Testis (tissue), 3 donors: ENCODE results near the gene AGBL2. TPM values are rescaled to one million over a fixed set of nuclear protein-coding genes. Genes with fewer than 3 reads are reported as not detected.

Source experiments
- DNase-seq: peaks from one replicate; pipeline ENCODE4 v3.0.0-alpha.2; 2019
- H3K27ac ChIP-seq, 2 donors: fragments of 200-600 bp; sonication (generic); one replicate each; pipeline ENCODE4 v1.5.1; 2019
- H3K27me3 ChIP-seq: fragments of 200-600 bp; sonication (generic); one replicate; pipeline ENCODE4 v1.5.1; 2019
- H3K36me3 ChIP-seq: fragments of 200-600 bp; sonication (generic); one replicate; pipeline ENCODE4 v1.5.1; 2017; ENCODE audit warnings: low read depth; ENCODE audit errors: missing control alignments
- H3K4me1 ChIP-seq: fragments of 200-600 bp; sonication (generic); one replicate; pipeline ENCODE4 v1.5.1; 2019
- H3K4me3 ChIP-seq, 2 donors: fragments of 200-600 bp; sonication (generic); one replicate each; pipeline ENCODE4 v1.5.1; 2017 to 2019
- H3K9me3 ChIP-seq: fragments of 200-600 bp; sonication (generic); one replicate; pipeline ENCODE4 v1.5.1; 2017
- POLR2A ChIP-seq: fragments of 450-650 bp; IDR thresholded peaks from one replicate; pipeline ENCODE4 v1.6.1; 2017; ENCODE audit warnings: antibody characterized with exemption, mild to moderate bottlenecking, moderate library complexity
- WGBS, 2 donors: methylation state at CpG; one replicate each; pipeline ENCODE4 v1.1.5; 2018; 5-methylcytosine and 5-hydroxymethylcytosine counted together
- intact Hi-C: fragments of 100-400 bp; cut with DNase I; formaldehyde crosslinking; loops from one replicate; pipeline ENCODE4 v1.15.1; 2023; ENCODE audit warnings: low total_unique reads
- polyA plus RNA-seq: library from polyadenylated mRNA; stranded (reverse); fragments of 350-450 nt; fragmentation: Illumina TruSeq; extraction: RNeasy Lipid Tissue Mini Kit (QIAGEN cat#74804); gene quantifications from one replicate; pipeline ENCODE4 v1.2.3, GENCODE V29; 2014; ENCODE audit warnings: low read depth, low replicate concordance; ENCODE audit not compliant: insufficient read depth
- total RNA-seq, 2 donors: library from RNA; depleted of rRNA; stranded (reverse); fragments of >200 nt; gene quantifications; one replicate each; pipeline ENCODE4 v1.2.3, GENCODE V29; 2016
- TF ChIP-seq, protein P1 (sequence below), 3 experiments: fragments of 450-650 bp in 2 of 3; fragments of 200-600 bp in 1 of 3; sonication (generic) in 1 of 3; IDR thresholded peaks; one replicate each; pipeline ENCODE4 v1.5.1; 2016 to 2019; ENCODE audit warnings: antibody characterized with exemption in 3 of 3, mild to moderate bottlenecking in 2 of 3, moderate library complexity in 1 of 3

Gene AGBL2
- total and polyA plus RNA-seq, 3 donors from 2014 or later = 25.8 to 65.2 (median 40.6) TPM

DNA sequence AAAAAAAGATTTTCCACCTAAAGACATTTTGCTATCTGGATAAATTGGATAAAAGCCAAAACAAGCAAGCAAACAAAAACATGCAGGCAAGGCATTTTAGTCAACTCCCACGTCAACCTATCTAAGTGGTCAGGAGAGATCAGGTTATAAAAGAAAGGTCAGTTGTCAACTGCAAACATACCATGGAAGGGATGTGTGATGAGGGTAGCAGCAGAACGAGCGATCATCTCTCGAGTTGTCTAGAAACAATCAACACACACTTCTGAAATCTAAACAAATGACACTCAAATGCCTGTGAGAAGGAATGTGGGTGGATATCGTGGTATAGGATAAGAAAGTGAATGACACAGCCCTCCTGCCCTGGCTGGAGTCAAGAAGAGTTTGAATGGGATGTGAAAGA lies 83.7 kb downstream of the AGBL2 start:
- no peak for DNase-seq
- intact Hi-C loops = no loop called here
- no peak overlapping the region for H3K4me3 ChIP-seq
- TF ChIP-seq, protein P1, sequence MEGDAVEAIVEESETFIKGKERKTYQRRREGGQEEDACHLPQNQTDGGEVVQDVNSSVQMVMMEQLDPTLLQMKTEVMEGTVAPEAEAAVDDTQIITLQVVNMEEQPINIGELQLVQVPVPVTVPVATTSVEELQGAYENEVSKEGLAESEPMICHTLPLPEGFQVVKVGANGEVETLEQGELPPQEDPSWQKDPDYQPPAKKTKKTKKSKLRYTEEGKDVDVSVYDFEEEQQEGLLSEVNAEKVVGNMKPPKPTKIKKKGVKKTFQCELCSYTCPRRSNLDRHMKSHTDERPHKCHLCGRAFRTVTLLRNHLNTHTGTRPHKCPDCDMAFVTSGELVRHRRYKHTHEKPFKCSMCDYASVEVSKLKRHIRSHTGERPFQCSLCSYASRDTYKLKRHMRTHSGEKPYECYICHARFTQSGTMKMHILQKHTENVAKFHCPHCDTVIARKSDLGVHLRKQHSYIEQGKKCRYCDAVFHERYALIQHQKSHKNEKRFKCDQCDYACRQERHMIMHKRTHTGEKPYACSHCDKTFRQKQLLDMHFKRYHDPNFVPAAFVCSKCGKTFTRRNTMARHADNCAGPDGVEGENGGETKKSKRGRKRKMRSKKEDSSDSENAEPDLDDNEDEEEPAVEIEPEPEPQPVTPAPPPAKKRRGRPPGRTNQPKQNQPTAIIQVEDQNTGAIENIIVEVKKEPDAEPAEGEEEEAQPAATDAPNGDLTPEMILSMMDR (IDR thresholded peaks at IDR 0.05) = no peak
- TF ChIP-seq POLR2A = no peak
- no peaks in the 10 kb centered on the region for H3K9me3 ChIP-seq
- H3K27me3 ChIP-seq = no peaks in the 10 kb centered on the region
- H3K36me3 ChIP-seq = no peaks in the 10 kb centered on the region
- 51 to 69% methylated on average over 5 of the region's 5 CpGs for WGBS, 2 donors
- H3K4me1 ChIP-seq = no peaks in the 10 kb centered on the region
- no peak overlapping the region for H3K27ac ChIP-seq

DNA sequence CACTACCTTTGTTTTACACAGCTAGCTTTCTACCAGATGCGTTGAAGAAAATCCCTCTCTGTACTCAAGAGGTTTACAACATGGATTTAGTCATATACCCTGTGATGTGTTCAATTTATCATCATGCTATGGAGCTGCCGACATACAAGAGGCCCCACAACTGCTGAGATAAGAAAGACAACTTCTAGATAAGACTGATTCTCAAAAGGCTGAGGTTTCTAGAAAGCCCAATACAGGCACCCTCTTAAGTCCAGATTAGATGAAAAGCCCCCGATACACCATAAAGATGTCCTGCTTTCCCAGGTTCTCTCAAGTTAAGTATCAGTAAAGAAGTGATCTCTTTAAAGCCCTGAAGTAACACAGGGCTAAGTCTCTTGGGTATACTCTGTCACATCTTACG lies 87.1 kb downstream of the AGBL2 start:
- intact Hi-C loops = no loop called here
- 84 to 87% methylated on average over 4 of the region's 4 CpGs for WGBS, 2 donors
- TF ChIP-seq POLR2A = no peak
- TF ChIP-seq, protein P1 (IDR thresholded peaks at IDR 0.05) = no peak
- Histone ChIP-seq H3K36me3 (no peaks in the 10 kb centered on the region), H3K4me1 (no peaks in the 10 kb centered on the region), H3K9me3 (no peaks in the 10 kb centered on the region), H3K27ac (no peak overlapping the region), H3K27me3 (no peaks in the 10 kb centered on the region), H3K4me3 (no peak overlapping the region)
- no peak for DNase-seq

DNA sequence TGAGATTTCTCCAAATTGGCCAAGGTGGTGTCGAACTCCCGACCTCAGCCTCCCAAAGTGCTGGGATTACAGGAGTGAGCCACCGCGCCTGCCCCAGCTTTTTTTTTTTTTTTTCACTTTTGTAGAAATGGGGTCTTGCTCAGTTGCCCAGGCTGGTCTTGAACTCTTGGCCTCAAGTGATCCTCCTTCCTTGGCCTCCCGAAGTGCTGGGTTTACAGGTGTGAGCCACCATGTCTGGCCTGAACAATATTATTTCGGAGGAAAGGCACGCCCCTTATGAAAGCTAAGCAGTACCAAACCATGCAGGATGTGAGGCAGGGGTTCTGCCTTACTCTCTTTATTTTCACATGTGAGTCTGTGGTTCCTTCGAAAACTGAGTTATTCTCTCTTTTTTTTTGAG lies 88.9 kb downstream of the AGBL2 start:
- H3K9me3 ChIP-seq = no peaks in the 10 kb centered on the region
- no peaks in the 10 kb centered on the region for H3K36me3 ChIP-seq
- H3K27me3 ChIP-seq = no peaks in the 10 kb centered on the region
- H3K4me1 ChIP-seq = no peaks in the 10 kb centered on the region
- TF ChIP-seq POLR2A = no peak
- TF ChIP-seq, protein P1 (IDR thresholded peaks at IDR 0.05) = no peak
- DNase-seq = no peak
- no peak overlapping the region for H3K27ac ChIP-seq
- WGBS, 2 donors = 89 to 93% methylated on average over 8 of the region's 8 CpGs
- no peak overlapping the region for H3K4me3 ChIP-seq
- intact Hi-C loops = no loop called here

DNA sequence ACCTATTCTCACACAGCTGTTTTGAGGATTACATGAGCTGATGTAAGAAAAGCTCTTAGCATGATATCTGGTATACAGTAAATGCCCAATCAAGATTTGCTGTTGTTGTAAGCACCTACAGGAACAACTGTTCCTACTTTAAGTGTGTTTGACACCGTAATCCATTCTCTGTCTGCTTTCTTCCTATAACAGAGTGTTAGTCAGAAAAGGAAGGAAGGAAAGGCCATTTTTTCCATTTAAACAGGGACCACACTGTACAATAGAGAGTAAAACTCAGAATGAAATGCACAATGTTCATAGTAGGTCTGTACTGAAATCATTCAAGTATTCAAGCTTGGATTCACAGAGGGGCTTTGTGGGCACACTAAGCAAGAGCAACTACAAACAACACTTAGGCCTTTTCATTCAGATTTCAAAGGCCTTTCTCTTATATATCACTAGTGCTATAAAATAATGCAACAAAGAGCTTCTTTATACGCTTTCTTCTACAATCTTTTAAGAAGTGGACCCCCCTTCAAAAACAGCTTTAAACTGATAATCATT lies 94.3 kb downstream of the AGBL2 start:
- Histone ChIP-seq H3K36me3 (no peaks in the 10 kb centered on the region), H3K9me3 (no peaks in the 10 kb centered on the region), H3K27me3 (no peaks in the 10 kb centered on the region), H3K4me3 (no peak overlapping the region), H3K27ac (no peak overlapping the region), H3K4me1 (no peaks in the 10 kb centered on the region)
- no peak for TF ChIP-seq POLR2A
- TF ChIP-seq, protein P1 (IDR thresholded peaks at IDR 0.05) = no peak
- 93 to 95% methylated on average over 2 of the region's 2 CpGs for WGBS, 2 donors
- no peak for DNase-seq
- intact Hi-C loops = no loop called here

DNA sequence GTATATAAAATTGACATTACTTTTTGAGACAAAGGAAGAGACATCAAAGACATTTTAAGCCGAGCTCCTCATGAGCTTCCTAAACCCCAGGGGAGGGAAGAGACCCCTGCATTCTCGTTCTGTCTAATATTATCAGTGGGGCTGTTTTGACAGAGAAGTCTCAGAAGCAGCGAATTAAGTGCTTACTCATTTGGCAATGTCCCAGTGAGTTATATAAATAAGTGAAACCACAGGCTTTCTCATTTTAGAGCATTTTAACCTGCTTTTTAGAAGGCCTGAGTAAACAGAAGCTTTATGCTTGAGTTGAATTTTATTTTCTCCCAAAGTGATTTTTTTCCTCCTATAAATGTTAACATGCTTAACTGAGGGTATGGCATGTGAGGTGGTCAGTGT lies 97.8 kb downstream of the AGBL2 start:
- Histone ChIP-seq H3K9me3 (no peaks in the 10 kb centered on the region), H3K4me1 (no peaks in the 10 kb centered on the region), H3K27ac (no peak overlapping the region), H3K36me3 (no peaks in the 10 kb centered on the region), H3K4me3 (no peak overlapping the region), H3K27me3 (no peaks in the 10 kb centered on the region)
- DNase-seq = no peak
- no peak for TF ChIP-seq POLR2A
- TF ChIP-seq, protein P1 (IDR thresholded peaks at IDR 0.05) = no peak
- WGBS, 2 donors = 46 to 52% methylated on average over 3 of the region's 3 CpGs
- intact Hi-C loops = no loop called here
